ENCODE data around the gene APBA1.

Gene APBA1

DNA sequence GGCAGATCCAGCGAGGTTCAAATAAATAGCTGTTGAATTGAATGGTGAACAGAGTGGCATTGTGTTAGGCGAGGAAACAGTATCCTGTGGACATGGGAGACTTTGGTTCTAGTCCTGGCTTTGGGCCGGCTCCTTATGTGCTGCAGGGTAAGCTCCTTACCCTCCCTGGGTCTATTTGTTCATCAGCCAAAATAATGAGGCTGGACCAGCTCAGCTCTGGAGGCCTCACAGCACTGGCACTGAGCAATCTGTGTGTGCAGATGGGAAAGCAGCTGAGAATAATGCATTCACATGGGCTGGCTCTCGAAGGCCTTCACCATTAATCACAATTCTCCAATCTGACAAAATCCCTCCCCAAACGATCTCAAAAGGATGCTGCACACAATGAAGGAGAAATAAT, 81.9 kb downstream of the APBA1 start:
- no peak for DNase-seq (ENCODE audit: low read depth)
- TF ChIP-seq, protein P1, sequence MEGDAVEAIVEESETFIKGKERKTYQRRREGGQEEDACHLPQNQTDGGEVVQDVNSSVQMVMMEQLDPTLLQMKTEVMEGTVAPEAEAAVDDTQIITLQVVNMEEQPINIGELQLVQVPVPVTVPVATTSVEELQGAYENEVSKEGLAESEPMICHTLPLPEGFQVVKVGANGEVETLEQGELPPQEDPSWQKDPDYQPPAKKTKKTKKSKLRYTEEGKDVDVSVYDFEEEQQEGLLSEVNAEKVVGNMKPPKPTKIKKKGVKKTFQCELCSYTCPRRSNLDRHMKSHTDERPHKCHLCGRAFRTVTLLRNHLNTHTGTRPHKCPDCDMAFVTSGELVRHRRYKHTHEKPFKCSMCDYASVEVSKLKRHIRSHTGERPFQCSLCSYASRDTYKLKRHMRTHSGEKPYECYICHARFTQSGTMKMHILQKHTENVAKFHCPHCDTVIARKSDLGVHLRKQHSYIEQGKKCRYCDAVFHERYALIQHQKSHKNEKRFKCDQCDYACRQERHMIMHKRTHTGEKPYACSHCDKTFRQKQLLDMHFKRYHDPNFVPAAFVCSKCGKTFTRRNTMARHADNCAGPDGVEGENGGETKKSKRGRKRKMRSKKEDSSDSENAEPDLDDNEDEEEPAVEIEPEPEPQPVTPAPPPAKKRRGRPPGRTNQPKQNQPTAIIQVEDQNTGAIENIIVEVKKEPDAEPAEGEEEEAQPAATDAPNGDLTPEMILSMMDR (conservative IDR thresholded peaks at IDR 0.05; ENCODE audit: low read length): no peak
- H3K4me3 ChIP-seq (ENCODE audit: low read length): no peak overlapping the region

DNA sequence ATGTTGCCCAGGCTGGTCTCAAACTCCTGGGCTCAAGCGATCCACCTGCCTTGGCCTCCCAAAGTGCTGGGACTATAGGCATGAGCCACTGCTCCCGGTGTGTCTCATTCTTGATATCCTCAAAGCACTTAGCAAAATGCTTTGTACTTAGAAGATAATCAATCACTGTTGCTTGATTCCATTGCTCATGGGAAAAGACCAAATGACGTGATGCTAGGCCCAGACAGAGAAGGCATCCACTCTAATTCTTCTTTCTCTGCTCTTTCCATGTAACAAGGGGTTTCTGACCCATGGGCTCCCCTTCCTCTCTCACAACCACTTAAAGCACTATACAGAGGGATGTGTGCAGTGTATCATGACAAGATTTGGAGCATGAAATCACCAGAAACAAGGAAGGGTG, 83.0 kb downstream of the APBA1 start:
- no peak for DNase-seq (ENCODE audit: low read depth)
- H3K4me3 ChIP-seq (ENCODE audit: low read length): no peak overlapping the region
- TF ChIP-seq, protein P1 (conservative IDR thresholded peaks at IDR 0.05; ENCODE audit: low read length): no peak

DNA sequence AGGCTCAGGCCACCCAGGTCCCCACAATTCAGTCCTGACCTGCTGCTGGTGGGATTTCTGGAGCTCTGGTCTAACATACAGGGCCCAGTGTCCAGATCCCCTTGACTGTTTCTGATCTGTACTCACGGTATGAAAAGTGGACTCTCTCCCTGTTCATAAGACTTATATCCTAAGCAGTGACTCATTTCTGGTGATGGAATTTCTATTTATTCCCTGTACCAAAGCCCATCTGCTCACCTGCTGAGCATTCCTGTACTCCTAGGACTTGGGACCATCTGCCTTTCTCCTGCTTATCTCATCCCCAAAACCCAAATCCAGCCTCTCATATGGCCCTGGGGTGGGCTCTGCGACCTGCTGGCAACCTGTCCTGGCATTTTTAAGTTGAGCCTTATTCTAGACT, 86.6 kb downstream of the APBA1 start:
- H3K4me3 ChIP-seq (ENCODE audit: low read length): no peak overlapping the region
- DNase-seq (ENCODE audit: low read depth): no peak
- TF ChIP-seq, protein P1 (conservative IDR thresholded peaks at IDR 0.05; ENCODE audit: low read length): no peak

DNA sequence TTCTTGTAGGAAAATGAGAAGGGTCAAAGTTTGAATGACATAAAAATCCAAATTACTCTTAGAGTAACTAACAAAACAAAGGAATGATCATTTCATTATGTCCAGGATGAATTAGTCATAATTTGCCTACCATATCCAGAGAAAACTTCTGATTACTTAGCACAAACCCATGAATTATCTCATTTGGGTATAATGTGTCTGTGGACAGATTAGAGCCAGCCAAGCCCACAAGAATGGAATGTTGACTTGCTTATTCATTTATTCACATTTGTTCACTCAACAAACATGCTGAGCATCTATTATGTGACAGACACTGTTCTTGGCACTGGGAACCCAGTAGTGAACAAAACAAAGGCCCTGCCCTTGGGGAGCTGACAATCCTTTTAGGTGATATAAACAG, 87.4 kb downstream of the APBA1 start:
- DNase-seq (ENCODE audit: low read depth): peak; percentile 73
- H3K4me3 ChIP-seq (ENCODE audit: low read length): no peak overlapping the region
- TF ChIP-seq, protein P1 (conservative IDR thresholded peaks at IDR 0.05; ENCODE audit: low read length): no peak

DNA sequence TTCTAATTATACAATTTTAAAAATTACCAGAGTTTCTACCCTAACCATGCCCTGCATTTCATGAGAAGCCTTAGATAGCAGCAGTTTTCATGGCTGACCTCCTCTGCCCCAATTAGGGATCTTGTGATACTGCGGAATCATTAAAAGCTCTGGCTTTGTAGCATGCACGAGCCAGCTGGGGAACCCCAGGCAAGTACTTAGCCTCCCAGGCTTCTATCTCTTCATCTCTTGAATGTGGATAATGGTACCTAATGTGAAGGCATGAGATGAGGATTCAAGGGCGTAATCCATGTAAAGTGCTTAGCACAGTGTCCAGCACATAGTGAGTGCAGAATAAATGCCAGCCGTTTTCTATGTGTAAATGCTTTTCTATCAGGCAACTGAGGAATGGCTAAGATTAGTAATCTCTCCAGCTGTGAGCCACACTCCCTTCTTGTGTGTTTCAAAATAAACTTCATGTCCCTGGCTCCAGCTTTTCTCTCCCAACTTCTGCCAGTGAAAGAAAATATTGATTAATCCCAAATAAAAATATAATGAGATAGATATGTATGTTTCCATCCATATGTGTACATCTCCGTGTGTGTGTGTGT, 88.4 kb downstream of the APBA1 start:
- DNase-seq (ENCODE audit: low read depth): no peak
- TF ChIP-seq, protein P1 (conservative IDR thresholded peaks at IDR 0.05; ENCODE audit: low read length): no peak
- no peak overlapping the region for H3K4me3 ChIP-seq (ENCODE audit: low read length)

DNA sequence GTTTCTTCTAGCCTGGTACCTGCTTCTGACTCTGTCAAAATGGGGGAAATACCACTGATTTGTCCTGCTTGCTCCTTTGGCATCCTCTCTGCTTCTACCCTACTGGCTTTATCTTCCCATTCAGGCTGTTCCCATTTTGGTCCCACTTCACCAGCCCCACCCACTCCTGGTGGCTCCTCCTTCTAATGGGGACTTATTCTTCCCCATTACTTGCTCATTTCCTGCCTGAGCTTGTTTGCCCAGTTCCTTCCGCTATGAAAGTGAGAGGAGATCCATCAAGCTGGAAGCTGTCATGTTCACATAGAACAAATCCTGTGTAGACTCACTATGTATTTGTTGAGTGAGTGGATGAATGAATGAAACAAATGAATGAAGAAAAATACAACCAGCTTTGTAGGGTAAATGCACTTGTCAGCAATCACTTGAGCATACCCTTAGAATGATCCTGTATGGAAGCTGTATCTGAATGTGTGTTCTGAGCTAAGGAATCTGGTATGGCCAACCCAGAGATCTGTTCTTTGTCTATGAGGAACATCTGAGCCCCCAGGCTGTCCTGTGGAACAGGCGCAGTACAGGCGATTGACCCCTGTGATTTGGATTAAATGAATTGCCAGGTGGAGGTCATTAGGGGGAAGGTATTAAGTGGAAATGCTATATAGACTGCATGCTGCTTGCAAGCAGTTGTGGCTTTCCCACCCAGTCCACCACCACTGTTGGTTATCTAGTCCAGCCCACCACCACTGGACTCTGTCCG, 89.5 kb downstream of the APBA1 start:
- TF ChIP-seq, protein P1 (conservative IDR thresholded peaks at IDR 0.05; ENCODE audit: low read length): no peak
- no peak for DNase-seq (ENCODE audit: low read depth)
- H3K4me3 ChIP-seq (ENCODE audit: low read length): no peak overlapping the region

DNA sequence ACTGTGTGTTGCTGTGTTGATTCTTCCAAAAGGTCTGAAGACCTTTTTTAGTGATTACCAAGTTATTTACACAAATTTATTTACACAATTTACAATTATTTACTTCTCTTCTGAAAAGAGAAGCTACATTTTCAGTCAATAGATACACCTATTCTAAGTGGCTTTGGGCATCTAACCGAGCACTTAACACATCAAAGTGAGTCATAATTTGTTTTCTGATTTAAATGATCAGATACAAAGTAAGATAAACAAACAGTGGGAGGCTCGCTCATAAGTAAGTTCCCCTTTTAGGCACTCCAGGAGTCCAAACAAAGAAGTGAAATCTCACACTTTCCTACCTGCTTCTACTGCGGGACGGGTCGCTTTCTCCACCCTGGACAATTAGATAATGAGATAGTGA, 90.2 kb downstream of the APBA1 start:
- TF ChIP-seq, protein P1 (conservative IDR thresholded peaks at IDR 0.05; ENCODE audit: low read length): no peak
- DNase-seq (ENCODE audit: low read depth): no peak
- no peak overlapping the region for H3K4me3 ChIP-seq (ENCODE audit: low read length)

Data from AG10803 (cell line).